ENCODE measurements around the gene SPEG.
"Not testable (repeated sequence)": the region's sequence is repeated elsewhere in the genome, so short reads cannot be mapped to it uniquely, and the experiment has no call there.

Gene SPEG

DNA sequence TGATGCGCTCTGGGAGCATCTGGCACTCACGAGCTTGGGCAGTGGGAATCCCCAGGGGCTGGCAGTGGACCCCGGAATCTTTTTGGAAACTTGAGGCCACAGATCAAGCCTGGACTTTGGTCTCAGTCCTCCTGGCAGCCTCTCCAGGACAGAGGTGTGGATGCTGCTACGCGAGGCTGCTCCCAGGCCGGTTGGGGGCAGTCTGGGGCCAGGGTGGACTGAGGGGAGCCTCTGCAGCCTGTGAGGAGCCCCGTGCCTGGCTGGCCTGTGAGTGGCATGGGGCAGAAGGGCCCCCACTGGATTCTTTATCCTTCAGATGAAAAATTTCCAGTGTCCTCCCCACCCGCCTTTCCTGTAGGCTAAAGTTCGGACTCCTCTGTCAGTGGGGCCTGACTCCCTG lies 29.2 kb upstream of the SPEG start:
- no peak for DNase-seq

DNA sequence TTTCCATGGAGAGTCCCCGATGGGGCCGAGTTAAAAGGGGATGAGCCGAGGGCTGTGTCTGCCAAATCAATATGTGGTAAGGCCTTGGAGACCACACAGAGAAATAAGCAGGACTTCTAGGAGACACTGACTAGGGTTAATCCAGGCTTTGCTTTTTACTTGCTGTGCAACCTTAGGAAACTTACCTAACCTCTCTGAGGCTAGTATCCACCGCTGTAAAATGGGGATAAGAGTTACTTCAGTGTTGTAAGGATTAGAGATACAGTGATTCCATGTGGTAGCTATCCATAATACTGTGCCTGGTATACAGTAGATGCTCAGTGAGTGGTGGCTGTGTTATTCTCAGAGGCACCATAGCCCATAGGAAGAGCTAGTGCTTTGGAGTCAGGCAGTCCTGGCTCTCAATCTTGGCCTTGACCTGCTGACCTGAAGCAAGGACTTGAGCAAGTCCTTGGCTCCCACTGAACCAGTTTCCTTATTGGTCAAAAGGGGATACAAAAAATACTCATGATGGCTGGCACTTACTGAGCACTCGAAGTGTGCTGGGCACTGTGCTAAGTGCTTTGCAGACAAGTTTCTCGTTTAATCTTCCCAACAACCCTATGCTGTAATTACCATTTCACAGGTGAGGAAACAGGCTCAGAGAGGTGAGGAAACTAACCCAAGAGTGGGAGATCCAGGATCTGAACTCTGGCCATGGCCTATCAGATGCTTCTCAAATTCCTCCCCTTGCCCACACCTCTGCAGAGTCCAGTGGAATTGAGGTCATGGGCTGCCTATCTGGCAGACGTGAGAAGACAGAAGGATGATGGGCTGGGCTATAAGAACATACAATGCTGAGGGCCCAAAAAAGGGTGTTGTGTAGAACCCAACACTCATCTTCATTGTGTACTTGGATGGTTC lies 28.4 kb upstream of the SPEG start:
- no peak for DNase-seq

DNA sequence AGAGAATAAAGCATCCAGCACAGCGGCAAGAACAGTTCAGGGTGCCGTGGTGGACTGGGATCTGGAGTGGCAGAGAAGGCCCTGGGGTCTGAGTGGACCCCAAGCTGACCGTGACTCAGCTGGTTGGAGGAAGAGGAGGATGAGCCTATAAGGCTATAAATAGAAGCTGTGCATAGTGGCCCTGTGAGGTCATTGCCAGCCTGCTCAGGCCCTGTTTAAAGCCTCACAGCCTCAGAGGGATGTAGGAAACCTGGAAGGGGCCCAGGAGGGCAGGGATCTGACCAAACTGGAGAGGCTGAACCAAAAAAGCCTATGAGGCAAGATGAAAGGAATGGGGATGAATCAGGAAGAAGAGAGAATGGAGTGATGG lies 27.8 kb upstream of the SPEG start:
- no peak for DNase-seq

DNA sequence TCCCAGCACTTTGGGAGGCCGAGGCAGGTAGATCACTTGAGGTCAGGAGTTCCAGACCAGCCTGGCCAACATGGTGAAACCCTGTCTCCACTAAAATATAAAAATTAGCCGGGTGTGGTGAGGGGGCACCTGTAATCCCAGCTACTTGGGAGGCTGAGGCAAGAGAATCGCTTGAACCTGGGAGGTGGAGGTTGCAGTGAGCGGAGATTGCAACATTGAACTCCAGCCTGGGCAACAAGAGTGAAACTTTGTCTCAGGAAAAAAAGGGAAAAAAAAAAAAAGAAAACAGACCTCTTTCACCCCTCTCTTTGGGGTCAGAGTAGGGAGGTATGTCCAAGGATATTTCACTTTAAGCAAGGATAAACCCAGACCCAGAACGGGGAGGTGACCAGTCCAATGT lies 27.3 kb upstream of the SPEG start:
- DNase-seq = not testable (repeated sequence)

DNA sequence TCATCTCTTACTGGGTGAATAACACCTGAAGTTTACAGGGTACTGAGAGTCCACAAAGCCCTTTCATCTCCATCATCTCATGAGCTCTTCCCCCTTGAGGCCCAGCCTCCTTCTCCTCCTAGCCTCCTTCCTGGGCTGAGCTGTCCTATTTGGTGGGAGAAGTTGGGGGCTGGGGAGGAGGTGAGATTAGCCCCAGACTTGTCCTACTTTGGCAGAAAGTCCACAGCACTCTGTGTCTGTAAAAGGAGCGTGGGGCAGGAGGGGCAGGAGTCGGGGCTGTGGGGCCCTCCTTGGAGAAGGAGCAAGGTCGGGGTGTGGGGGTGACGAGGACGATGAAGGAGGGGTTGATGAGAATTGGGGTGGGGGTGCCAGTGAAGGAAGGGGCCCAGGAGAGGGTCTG lies 26.4 kb upstream of the SPEG start:
- DNase-seq = no peak

DNA sequence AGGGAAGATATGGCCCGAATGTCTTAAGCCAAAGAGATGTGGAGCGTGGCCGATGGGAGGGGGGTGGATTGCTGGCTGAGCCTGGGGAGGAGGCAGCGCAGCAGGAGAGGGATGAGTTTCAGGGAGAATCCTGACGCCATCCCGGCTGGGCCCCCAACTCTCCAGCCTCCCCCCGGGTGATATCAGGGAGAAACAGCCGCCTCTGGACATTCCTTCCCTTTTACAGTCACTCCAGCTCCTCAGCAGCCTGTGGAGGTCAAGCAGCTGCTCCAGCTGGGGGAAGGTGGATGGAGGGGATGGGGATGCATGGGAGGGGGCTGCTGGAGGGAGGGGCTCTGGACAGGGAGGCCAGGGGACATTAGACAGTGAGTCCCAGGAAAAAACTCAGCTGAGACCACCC lies 26.0 kb upstream of the SPEG start:
- no peak for DNase-seq

DNA sequence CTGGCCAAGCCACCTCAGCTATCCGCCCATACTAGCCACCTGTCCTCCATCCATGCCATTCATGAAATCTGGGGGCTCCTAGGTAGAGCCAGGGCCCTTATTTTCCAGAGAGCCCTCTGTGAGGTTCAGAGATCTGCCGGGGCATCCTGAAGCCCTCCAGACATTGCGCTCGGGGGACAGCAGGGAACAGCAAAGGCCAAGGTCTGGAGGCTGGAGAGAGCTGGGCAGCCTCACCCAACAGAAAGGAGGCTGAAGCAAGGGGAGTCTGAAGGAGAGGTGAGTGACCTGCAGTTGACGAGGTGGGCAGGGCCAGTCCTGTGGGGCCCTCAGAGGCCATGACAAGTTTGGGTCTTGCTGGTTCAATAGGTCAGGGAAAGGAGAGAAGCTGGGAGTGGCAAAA lies 25.0 kb upstream of the SPEG start:
- no peak for DNase-seq

DNA sequence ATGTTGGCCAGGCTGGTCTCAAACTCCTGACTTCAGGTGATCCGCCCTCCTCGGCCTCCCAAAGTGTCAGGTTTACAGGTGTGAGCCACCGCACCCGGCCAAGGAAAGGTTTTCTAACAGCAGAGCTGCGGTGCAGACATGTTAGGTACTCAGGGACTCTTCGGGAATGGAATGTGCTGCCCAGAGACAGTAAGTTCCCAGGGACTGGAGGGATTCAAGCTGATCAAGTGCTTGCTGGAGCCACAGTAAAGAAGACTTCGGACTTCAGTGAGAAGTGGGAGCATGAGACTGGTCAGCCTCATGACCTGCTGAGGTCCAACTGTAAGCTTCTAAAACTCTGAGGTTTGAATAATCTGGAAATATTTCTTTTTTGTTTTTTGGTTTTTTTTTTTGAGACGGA lies 24.3 kb upstream of the SPEG start:
- no peak for DNase-seq

DNA sequence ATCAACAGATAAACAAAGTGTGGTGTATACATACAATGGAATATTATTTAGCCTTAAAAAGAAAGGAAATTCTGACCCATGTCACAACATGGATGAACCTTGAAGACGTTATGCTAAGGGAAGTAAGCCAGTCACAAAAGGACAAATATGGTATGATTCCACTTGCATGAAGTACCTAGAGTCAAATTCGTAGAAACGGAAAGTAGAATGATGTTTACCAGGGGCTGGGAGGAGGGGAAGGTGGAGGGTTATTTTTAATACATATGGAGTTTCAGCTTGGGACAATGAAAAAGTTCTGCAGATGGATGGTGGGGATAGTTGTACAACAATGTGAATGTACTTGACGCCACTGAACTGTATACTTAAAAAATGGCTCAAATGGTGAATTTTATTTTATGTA lies 19.8 kb upstream of the SPEG start:
- DNase-seq = no peak

DNA sequence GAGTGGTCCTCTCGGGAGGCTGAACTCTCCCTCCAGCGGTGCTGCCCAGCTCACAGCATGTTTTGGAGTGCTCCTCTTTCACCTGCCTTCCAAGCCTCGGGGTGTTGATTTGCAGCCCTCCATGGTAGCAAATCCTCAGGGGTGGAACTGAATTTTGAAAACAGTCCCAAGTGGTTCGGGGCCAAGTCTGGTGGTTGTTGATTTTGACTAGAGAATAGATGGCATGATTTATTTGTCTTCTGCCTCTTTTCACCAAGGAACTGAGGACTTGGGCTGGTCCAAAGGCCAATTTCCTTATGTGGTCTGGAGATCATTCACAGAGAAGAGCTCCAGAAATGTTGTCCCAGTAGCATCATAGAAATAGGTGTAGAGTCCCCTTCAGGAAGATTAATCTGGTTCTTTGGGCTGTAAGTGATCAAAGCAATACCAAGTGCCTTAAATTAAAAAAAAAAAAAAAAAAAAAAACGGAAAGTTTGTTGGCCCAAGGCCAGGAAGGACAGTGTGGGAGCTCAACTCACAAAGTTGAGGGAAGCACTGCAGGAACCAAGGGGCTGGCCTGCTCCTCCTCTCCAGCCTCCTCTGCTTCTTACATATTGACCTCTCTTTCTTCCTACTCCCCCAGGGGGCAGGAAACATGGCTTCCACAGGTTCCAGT lies 18.9 kb upstream of the SPEG start:
- DNase-seq = no peak

DNA sequence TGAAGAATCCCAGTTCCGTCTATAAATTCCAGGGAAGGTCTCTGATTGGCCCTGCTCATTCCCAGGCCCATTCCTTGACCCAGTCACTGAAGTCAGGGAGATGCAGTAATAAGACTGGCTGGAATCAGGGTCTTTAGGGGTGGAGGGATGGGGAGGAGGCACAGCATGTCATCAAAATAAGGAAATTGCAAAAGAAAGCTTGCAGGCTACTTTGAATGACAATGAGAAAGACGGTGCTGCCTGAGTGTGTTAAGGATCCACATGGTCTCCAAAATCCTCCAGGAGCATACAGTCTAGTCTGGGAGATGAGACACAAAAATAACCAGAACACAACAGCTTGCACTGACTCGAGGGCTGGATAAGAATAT lies 18.4 kb upstream of the SPEG start:
- no peak for DNase-seq

DNA sequence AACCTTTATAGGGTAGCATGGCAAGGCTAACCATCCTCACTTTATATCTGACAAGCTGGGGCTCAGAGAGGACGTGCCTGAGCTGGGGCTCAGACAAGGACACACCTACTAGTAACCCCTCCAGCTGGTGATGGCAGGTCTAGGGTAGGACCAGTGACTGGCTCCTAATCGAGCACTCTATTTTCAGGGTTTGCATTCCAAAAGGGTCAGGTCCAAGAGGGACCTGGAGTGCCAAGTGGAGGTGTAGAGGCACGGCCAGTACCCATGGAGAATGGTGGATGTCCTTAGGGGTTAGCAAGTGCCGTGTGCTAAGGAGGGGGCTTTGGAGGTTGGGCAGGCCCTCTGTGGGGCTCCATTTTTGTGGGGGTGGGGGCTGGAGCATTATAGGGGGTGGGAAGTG lies 17.7 kb upstream of the SPEG start:
- no peak for DNase-seq

DNA sequence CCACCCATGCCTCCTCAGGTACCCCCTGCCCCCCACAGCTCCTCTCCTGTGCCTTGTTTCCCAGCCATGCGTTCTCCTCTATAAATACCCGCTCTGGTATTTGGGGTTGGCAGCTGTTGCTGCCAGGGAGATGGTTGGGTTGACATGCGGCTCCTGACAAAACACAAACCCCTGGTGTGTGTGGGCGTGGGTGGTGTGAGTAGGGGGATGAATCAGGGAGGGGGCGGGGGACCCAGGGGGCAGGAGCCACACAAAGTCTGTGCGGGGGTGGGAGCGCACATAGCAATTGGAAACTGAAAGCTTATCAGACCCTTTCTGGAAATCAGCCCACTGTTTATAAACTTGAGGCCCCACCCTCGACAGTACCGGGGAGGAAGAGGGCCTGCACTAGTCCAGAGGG lies 17.3 kb upstream of the SPEG start:
- DNase-seq = no peak

DNA sequence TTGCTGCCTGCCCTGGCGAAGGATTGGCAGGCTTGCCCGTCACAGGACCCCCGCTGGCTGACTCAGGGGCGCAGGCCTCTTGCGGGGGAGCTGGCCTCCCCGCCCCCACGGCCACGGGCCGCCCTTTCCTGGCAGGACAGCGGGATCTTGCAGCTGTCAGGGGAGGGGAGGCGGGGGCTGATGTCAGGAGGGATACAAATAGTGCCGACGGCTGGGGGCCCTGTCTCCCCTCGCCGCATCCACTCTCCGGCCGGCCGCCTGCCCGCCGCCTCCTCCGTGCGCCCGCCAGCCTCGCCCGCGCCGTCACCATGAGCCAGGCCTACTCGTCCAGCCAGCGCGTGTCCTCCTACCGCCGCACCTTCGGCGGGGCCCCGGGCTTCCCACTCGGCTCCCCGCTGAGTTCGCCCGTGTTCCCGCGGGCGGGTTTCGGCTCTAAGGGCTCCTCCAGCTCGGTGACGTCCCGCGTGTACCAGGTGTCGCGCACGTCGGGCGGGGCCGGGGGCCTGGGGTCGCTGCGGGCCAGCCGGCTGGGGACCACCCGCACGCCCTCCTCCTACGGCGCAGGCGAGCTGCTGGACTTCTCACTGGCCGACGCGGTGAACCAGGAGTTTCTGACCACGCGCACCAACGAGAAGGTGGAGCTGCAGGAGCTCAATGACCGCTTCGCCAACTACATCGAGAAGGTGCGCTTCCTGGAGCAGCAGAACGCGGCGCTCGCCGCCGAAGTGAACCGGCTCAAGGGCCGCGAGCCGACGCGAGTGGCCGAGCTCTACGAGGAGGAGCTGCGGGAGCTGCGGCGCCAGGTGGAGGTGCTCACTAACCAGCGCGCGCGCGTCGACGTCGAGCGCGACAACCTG lies 16.3 kb upstream of the SPEG start, which contains the start of gene DES:
Gene DES, plus strand, starts transcription at position 223 of the 857 bp plus-strand sequence. Its CDS starts 86 bp downstream, at position 309.
- DNase-seq = no peak

DNA sequence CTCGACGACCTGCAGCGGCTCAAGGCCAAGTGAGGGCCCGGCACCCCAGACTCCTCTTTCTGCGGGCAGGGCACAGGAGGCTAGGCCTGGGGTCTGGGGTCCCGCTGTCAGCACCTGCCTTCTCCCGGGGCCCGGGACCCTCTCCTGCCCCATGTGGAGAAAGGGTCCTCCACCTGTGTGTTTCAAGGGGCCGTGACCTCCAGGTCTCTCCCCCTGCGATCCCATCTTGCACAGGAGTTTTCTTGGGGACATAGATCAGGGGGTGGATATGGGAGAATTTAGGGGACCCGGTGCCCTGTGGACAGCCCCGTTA lies 15.7 kb upstream of the SPEG start:
- DNase-seq = no peak

DNA sequence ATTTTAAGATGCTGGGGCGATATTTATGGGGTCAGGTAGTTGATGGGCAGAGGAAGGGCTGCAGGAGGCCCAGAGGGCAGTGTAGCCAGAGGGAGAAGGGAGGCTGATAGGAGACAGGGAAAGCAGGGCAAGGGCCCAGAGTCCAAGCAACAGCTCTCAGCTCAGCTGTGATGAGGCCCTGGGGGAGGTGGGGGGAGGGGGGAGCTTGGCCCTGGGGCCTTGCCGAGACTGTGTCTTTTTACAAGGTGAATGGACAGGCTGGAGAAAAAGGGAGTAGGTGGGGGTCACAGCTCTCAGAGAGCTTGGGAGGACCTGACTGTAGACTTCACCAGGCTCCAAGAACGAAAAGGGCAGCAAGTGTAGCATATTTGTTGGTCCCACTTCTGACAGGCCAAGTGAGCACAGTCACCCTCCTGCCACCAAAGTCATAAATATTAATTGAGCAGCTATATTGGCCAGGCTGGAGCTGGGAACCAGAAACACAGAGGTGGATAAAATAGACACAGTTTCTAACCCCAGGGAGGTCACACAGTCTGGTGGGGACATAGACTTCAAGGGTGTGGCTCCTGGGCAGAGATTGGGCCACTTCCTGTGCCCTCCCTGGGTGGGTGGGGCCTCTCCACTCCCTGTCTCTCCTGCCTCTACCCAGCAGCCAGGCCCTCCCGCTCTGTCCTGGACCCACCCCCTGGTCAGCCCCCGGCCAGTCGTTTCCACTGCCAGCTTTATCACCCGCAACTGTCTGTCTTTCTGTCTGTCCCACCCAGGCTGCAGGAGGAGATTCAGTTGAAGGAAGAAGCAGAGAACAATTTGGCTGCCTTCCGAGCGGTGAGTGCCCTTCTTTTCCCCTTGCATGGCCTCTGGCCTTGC lies 15.1 kb upstream of the SPEG start:
- no peak for DNase-seq

DNA sequence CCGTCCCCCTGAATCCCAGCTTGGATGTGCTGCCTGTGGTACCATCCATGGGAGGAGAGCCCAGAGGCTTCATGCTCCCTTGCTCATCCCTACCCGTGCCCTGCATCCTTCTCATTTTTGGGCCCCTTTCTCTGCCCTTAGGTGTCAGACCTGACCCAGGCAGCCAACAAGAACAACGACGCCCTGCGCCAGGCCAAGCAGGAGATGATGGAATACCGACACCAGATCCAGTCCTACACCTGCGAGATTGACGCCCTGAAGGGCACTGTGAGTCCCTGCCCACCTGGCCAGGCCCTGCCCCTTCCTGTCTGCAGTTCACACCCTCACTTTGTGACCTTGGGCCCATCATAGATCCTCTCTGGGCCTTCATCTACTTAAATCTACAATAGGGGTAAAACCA lies 14.0 kb upstream of the SPEG start:
- DNase-seq = no peak

DNA sequence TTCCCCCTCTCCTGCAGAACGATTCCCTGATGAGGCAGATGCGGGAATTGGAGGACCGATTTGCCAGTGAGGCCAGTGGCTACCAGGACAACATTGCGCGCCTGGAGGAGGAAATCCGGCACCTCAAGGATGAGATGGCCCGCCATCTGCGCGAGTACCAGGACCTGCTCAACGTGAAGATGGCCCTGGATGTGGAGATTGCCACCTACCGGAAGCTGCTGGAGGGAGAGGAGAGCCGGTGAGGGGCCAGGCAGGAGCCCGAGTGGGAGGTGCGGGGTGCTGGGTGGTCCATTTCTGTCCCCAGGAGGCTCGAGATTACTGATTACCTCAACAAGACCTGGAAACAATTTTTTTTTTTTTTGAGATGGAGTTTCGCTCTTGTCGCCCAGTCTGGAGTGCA lies 13.3 kb upstream of the SPEG start:
- DNase-seq = no peak

DNA sequence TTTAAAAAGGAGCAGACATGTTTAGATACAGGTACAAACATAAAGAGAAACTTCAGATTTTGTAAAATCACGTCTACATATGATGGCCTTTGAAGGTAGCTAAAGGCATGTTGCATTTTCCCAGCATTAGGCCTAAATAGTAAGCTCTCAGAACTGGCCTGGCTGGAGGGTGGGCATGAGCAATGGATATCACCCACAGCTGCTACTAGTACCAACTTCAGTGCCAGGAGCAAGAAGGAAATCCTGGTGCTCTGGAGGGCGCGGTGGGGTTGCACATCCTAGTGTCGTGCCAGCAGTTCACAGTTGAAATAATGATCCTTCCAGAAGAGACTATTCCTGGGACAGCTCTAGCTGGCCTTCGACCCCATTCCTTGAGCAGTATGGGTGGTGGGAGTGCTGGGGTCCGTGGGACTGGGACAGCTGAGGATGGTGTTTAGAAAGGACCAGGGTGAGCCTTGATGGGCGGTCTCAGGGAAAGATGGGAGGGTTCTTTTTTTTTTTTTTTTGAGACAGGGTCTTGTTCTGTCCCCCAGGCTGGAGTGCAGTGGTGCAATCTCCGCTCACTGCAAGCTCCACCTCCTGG lies 11.6 kb upstream of the SPEG start:
- DNase-seq = no peak

DNA sequence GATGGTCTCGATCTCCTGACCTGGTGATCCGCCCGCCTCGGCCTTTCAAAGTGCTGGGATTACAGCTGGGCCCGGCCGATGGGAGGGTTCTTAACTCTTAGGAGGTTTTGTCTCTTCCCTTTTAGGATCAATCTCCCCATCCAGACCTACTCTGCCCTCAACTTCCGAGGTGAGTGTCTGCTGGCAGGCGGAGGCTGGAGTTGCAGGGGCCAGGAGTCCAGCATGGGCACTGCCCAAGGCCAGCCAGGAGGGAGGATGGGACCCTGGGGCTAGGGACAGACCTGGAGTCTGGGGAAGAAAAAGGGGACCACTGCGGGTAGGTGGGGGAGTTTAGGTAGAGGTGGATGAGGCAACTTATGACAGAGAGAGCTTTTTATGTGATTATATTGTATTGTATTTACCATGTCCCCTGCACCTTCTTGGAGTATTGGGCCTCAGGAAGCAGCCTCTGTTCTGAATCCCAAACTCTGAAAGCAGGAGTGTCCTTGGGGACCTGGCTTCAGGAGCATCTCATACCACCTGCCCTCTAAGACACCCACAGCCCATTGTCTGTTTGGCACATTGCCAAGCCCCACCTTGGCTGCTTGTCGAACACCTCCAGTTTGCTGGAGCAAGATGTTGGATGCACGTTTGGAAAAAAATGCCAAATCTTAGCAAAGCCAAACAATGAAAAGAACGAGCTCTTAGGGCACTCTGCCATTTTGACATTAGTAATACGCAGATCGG lies 10.8 kb upstream of the SPEG start:
- no peak for DNase-seq

DNA sequence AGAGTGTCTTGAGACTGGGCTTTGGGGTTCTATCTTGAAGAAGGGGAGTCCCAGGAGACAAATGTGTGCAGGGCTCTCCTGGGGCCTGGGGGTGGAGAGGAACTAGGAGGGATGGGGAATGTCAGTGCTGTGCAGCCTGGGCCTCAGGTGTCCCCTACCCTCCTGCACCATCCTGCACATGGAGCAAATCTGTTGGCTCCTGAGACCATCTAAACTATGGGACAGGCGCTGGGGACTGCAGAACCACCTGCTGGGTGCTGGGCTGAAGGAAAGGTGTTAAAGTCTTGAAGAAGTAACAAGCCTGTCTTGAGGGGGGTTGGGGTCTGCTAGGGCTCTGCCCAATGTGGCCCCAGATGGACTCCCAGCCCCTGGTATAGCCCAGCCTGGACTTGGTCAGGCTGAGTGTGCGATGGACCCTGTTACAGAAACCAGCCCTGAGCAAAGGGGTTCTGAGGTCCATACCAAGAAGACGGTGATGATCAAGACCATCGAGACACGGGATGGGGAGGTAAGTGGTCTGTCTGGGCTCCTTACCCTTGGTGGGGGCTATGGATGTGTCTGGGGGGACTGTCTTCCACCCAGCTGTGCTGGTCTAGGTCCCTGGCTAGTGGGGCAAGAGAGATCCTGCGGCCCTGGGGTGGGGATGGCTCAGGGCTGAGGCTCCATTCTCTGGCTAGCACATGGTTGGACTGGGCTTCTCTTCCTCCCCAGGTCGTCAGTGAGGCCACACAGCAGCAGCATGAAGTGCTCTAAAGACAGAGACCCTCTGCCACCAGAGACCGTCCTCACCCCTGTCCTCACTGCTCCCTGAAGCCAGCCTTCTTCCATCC lies 9.2 kb upstream of the SPEG start:
- DNase-seq = no peak
